Measurements from ENCODE around the gene INTS1.

Gene INTS1

GRCh38 chr7:1460821-1461645 lies 43.2 kb downstream of the INTS1 start:
- DNase-seq: no peak

- no peak for DNase-seq
These were observed 44.0 kb downstream of the INTS1 start for GRCh38 chr7:1459920-1460820.

- peak; percentile 99 for DNase-seq
These were observed 44.7 kb downstream of the INTS1 start for GRCh38 chr7:1459512-1459892.

GRCh38 chr7:1458683-1459511 lies 45.3 kb downstream of the INTS1 start, which contains the start of gene MICALL2:
MICALL2 (minus strand) TSS chr7:1459470; CDS start chr7:1459326, 144 bp downstream.
- peak; percentile 81 for DNase-seq

GRCh38 chr7:1457949-1458682 lies 46.1 kb downstream of the INTS1 start:
- no peak for DNase-seq

- no peak for DNase-seq
These were observed 46.9 kb downstream of the INTS1 start for GRCh38 chr7:1457059-1457948.

GRCh38 chr7:1455955-1456354 lies 48.2 kb downstream of the INTS1 start:
- no peak for DNase-seq

GRCh38 chr7:1455241-1455939 lies 48.8 kb downstream of the INTS1 start:
- DNase-seq: no peak

GRCh38 chr7:1454542-1454941 lies 49.6 kb downstream of the INTS1 start:
- DNase-seq: no peak

- DNase-seq: no peak
These were observed 52.0 kb downstream of the INTS1 start for GRCh38 chr7:1452205-1452604.

- DNase-seq: no peak
These were observed 53.2 kb downstream of the INTS1 start for GRCh38 chr7:1450987-1451386.

GRCh38 chr7:1450431-1450830 lies 53.8 kb downstream of the INTS1 start:
- no peak for DNase-seq

- no peak for DNase-seq
These were observed 54.2 kb downstream of the INTS1 start for GRCh38 chr7:1449951-1450350.

GRCh38 chr7:1449501-1449900 lies 54.7 kb downstream of the INTS1 start:
- no peak for DNase-seq

GRCh38 chr7:1448958-1449357 lies 55.2 kb downstream of the INTS1 start:
- no peak for DNase-seq

GRCh38 chr7:1447551-1448244 lies 56.5 kb downstream of the INTS1 start:
- no peak for DNase-seq

GRCh38 chr7:1447112-1447511 lies 57.1 kb downstream of the INTS1 start:
- no peak for DNase-seq

GRCh38 chr7:1446620-1447032 lies 57.6 kb downstream of the INTS1 start:
- DNase-seq: no peak

GRCh38 chr7:1446026-1446425 lies 58.2 kb downstream of the INTS1 start:
- peak; percentile 32 for DNase-seq

- DNase-seq: no peak
These were observed 58.8 kb downstream of the INTS1 start for GRCh38 chr7:1445341-1445740.

All from T1000 (cell line).